T-helper 17 cell (primary cell): Measurements from ENCODE around the gene SIAH1. TPM values are rescaled to one million over a fixed set of nuclear protein-coding genes. Genes with fewer than 3 reads are reported as not detected.
"Not testable (repeated sequence)": the region's sequence is repeated elsewhere in the genome, so short reads cannot be mapped to it uniquely, and the experiment has no call there.

Source experiments
- ATAC-seq: fragments of 150-1000 bp; cut with Tn5 transposase; 2 replicates; pipeline ENCODE4 v1.10.0; 2021; ENCODE audit warnings: mild to moderate bottlenecking, moderate library complexity
- DNase-seq, 3 donors: peaks; one replicate each; pipeline versions ENCODE4 v3.0.0 to v3.0.0-alpha.2; 2020 to 2021
- H3K9me3 ChIP-seq: one replicate; pipeline ENCODE4 v1.7.0; 2013; ENCODE audit warnings: low read length, mild to moderate bottlenecking; ENCODE audit not compliant: control insufficient read depth, poor library complexity, severe bottlenecking
- H3K27ac Mint-ChIP-seq: one replicate; pipeline ENCODE4 v1.8.0; 2022; ENCODE audit warnings: mild to moderate bottlenecking, moderate library complexity, mixed read lengths
- H3K27me3 Mint-ChIP-seq: one replicate; pipeline ENCODE4 v1.8.0; 2022; ENCODE audit warnings: mixed read lengths
- H3K36me3 Mint-ChIP-seq: one replicate; pipeline ENCODE4 v1.8.0; 2022; ENCODE audit warnings: low read depth, mixed read lengths
- H3K4me1 Mint-ChIP-seq: one replicate; pipeline ENCODE4 v1.8.0; 2022; ENCODE audit warnings: mild to moderate bottlenecking, mixed read lengths
- H3K4me3 Mint-ChIP-seq: one replicate; pipeline ENCODE4 v1.8.0; 2022; ENCODE audit warnings: mild to moderate bottlenecking, moderate library complexity, mixed read lengths
- total RNA-seq, 4 donors: library from RNA in 2 of 4; stranded (reverse) in 2 of 4; gene quantifications; one replicate each; pipeline ENCODE4 v1.2.3 and lab custom pipeline; 2022 to 2026

SIAH1 gene
- total RNA-seq, 2 donors from 2014 or later: 36.4 to 41.2 TPM

DNA sequence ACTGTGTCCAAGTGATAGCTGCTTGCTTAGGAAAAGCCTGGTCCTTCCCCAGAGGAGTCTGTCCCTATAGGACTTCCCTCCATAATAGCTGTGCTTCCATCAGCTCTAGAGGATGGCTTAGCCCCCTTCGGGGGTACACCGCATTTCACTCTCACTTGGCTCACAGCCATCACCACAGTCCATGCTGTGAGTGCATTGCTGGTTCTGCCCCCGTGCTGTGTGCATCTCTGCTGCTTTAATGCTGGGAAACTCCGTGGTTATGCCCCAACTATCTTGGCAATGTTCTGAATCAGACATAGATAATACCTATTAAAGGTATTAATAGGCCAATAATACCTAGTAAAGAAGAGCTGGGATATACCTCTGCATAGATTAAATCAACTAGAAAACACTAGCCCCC, 58.3 kb downstream of the SIAH1 start:
- Mint-ChIP-seq H3K27me3 (no peaks in the 10 kb centered on the region), H3K4me3 (no peak overlapping the region), H3K4me1 (peaks cover 10% of the 10 kb centered on the region), H3K27ac (peak overlapping the region; percentile 16), H3K36me3 (peaks cover 4% of the 10 kb centered on the region)
- ATAC-seq (no peak), DNase-seq (no peak)
- H3K9me3 ChIP-seq: no peaks in the 10 kb centered on the region

GRCh38 chr16:48323783-48324775, 61.1 kb downstream of the SIAH1 start:
- no peak overlapping the region for H3K4me3 Mint-ChIP-seq
- no peak for ATAC-seq
- no peaks in the 10 kb centered on the region for H3K27me3 Mint-ChIP-seq
- peaks cover 6% of the 10 kb centered on the region for H3K4me1 Mint-ChIP-seq
- no peak for DNase-seq
- H3K36me3 Mint-ChIP-seq: peaks cover 4% of the 10 kb centered on the region
- H3K9me3 ChIP-seq: no peaks in the 10 kb centered on the region
- no peak overlapping the region for H3K27ac Mint-ChIP-seq

DNA sequence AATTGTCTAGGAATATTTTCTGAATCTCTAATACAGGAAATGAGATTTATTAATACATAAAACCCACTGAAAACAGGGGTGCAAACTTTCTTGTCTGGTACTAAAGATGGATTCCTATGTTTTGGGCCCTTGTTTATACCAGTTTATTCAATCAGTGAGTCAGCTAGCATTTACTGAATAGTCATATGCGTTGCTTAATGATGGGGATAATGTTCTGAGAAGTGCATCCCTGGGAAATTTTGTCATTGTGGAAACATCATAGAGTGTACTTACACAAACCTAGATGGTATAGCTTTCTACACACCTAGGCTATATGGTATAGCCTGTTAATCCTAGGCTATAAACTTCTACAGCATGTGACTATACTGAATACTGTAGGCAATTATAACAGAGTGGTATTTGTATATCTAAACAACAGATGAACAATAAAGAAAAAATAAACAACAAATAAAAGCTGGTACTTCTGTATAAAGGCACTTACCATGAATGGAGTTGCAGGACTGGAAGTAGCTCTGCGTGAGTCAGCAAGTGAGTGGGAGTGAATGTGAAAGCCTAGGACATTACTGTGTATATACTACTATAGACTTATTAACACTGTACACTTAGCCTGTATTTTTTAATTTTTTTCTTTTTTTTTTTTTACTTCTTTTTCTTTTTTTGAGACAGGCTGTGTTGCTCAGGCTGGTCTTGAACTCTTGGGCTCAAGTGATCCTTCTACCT, 63.7 kb downstream of the SIAH1 start:
- no peaks in the 10 kb centered on the region for H3K9me3 ChIP-seq
- Mint-ChIP-seq H3K27me3 (no peaks in the 10 kb centered on the region), H3K4me1 (peaks cover 19% of the 10 kb centered on the region), H3K4me3 (no peak overlapping the region), H3K36me3 (peaks cover 4% of the 10 kb centered on the region), H3K27ac (no peak overlapping the region)
- ATAC-seq: no peak
- DNase-seq: no peak

GRCh38 chr16:48318630-48319029, 66.6 kb downstream of the SIAH1 start:
- no peaks in the 10 kb centered on the region for H3K9me3 ChIP-seq
- H3K27ac Mint-ChIP-seq: peak overlapping the region; percentile 29
- H3K4me1 Mint-ChIP-seq: peaks cover 16% of the 10 kb centered on the region
- no peaks in the 10 kb centered on the region for H3K36me3 Mint-ChIP-seq
- DNase-seq: no peak
- H3K4me3 Mint-ChIP-seq: peak overlapping the region; percentile 66
- peak; percentile 91 for ATAC-seq
- no peaks in the 10 kb centered on the region for H3K27me3 Mint-ChIP-seq

GRCh38 chr16:48317614-48318315, 67.4 kb downstream of the SIAH1 start:
- no peaks in the 10 kb centered on the region for H3K36me3 Mint-ChIP-seq
- H3K4me3 Mint-ChIP-seq: peak overlapping the region; percentile 68
- peaks cover 16% of the 10 kb centered on the region for H3K4me1 Mint-ChIP-seq
- no peaks in the 10 kb centered on the region for H3K27me3 Mint-ChIP-seq
- H3K27ac Mint-ChIP-seq: peak overlapping the region; percentile 16
- no peak for DNase-seq
- no peaks in the 10 kb centered on the region for H3K9me3 ChIP-seq
- ATAC-seq: peak; percentile 27

- H3K4me1 Mint-ChIP-seq: peaks cover 16% of the 10 kb centered on the region
- DNase-seq: no peak
- peaks cover 2% of the 10 kb centered on the region for H3K36me3 Mint-ChIP-seq
These were observed 68.2 kb downstream of the SIAH1 start for GRCh38 chr16:48317026-48317425.

GRCh38 chr16:48313905-48314304, 71.3 kb downstream of the SIAH1 start:
- not testable (repeated sequence) for DNase-seq, H3K27ac Mint-ChIP-seq, H3K4me3 Mint-ChIP-seq, H3K36me3 Mint-ChIP-seq, H3K27me3 Mint-ChIP-seq, ATAC-seq
- H3K9me3 ChIP-seq: peaks cover 13% of the 10 kb centered on the region
- H3K4me1 Mint-ChIP-seq: peaks cover 13% of the 10 kb centered on the region

More at GRCh38 chr16:48317026-48317425, 68.2 kb downstream of the SIAH1 start:
- Mint-ChIP-seq H3K27ac (no peak overlapping the region), H3K27me3 (no peaks in the 10 kb centered on the region), H3K4me3 (no peak overlapping the region)
- ATAC-seq: no peak
- H3K9me3 ChIP-seq: no peaks in the 10 kb centered on the region

GRCh38 chr16:48310908-48311641, 74.1 kb downstream of the SIAH1 start:
- no peak for DNase-seq

More at GRCh38 chr16:48310908-48311641, 74.1 kb downstream of the SIAH1 start:
- no peak for ATAC-seq
- Mint-ChIP-seq H3K4me3 (no peak overlapping the region), H3K27ac (peak overlapping the region; percentile 1), H3K27me3 (no peaks in the 10 kb centered on the region), H3K36me3 (peaks cover 10% of the 10 kb centered on the region), H3K4me1 (no peaks in the 10 kb centered on the region)
- peaks cover 14% of the 10 kb centered on the region for H3K9me3 ChIP-seq

Other genes starting within 250 kb of the SIAH1 start
- not detected for gene ABCC12, start 229.4 kb downstream of the SIAH1 start, total RNA-seq
- 10 to 100 TPM; 67.1 to 68.2 TPM for gene LONP2, start 141.1 kb downstream of the SIAH1 start, total RNA-seq
- gene ABCC11, start 137.9 kb downstream of the SIAH1 start, total RNA-seq: not detected
- gene N4BP1, start 224.8 kb upstream of the SIAH1 start, total RNA-seq: 100 to 1,000 TPM in 1 of 2 donors, 10 to 100 TPM in 1; 76.1 to 108 TPM